Lower lobe of right lung (tissue), 2 donors: ENCODE data around the gene SEZ6. TPM values are rescaled to one million over a fixed set of nuclear protein-coding genes. Genes with fewer than 3 reads are reported as not detected.

ENCODE experiments used
- ATAC-seq, 2 donors: fragments of 200-7000 bp; cut with Tn5 transposase; one replicate each; pipeline ENCODE4 v1.9.1; 2020 to 2022; ENCODE audit warnings: mild to moderate bottlenecking in 2 of 2, moderate library complexity in 2 of 2
- DNase-seq: peaks from one replicate; pipeline ENCODE4 v3.0.0-alpha.2; 2020
- H3K27ac ChIP-seq: fragments of 200-600 bp; one replicate; pipeline ENCODE4 v1.8.0; 2022
- H3K27me3 ChIP-seq: fragments of 200-600 bp; one replicate; pipeline ENCODE4 v1.8.0; 2022; ENCODE audit warnings: low read depth
- H3K36me3 ChIP-seq: fragments of 200-600 bp; one replicate; pipeline ENCODE4 v1.8.0; 2022; ENCODE audit warnings: mild to moderate bottlenecking
- H3K4me1 ChIP-seq: fragments of 200-600 bp; one replicate; pipeline ENCODE4 v1.8.0; 2022
- H3K4me3 ChIP-seq: fragments of 200-600 bp; one replicate; pipeline ENCODE4 v1.8.0; 2022; ENCODE audit warnings: mild to moderate bottlenecking
- H3K9me3 ChIP-seq: fragments of 200-600 bp; one replicate; pipeline ENCODE4 v1.8.0; 2022
- CTCF ChIP-seq: fragments of 200-600 bp; IDR thresholded peaks from one replicate; pipeline ENCODE4 v1.8.0; 2022; ENCODE audit warnings: antibody characterized with exemption, mild to moderate bottlenecking
- intact Hi-C: fragments of 100-400 bp; cut with DNase I; formaldehyde crosslinking; loops from one replicate; pipeline ENCODE4 v1.11.0; 2022
- total RNA-seq: library from RNA; stranded (reverse); fragmentation: NEBNext Ultra II Directional; extraction: Animal tissue kit (Norgen Biotek cat#: 25700); gene quantifications from one replicate; pipeline ENCODE4 v1.2.1, GENCODE V29; 2021
- donor health status: DM: no; HTN: yes; CAD: no; lungs with severe emphysema.

The SEZ6 gene
- total RNA-seq, 1 donor from 2014 or later = not detected

- ATAC-seq = peak; percentile 71 to 79
- no peaks in the 10 kb centered on the region for H3K9me3 ChIP-seq
- H3K4me3 ChIP-seq = no peak overlapping the region
- no peak overlapping the region for H3K27ac ChIP-seq
- DNase-seq = peak; percentile 62
- peaks cover 21% of the 10 kb centered on the region for H3K4me1 ChIP-seq
- intact Hi-C loops = no loop called here
- H3K36me3 ChIP-seq = no peaks in the 10 kb centered on the region
- TF ChIP-seq CTCF = no peak
- no peaks in the 10 kb centered on the region for H3K27me3 ChIP-seq
Measured at GRCh38 chr17:28973425-28973824, 32.4 kb downstream of the SEZ6 start.

- Histone ChIP-seq H3K4me3 (no peak overlapping the region), H3K9me3 (no peaks in the 10 kb centered on the region), H3K36me3 (no peaks in the 10 kb centered on the region), H3K4me1 (peaks cover 21% of the 10 kb centered on the region), H3K27ac (peak overlapping the region; percentile 36), H3K27me3 (no peaks in the 10 kb centered on the region)
- ATAC-seq = peak; percentile 42 to 43
- no peak for TF ChIP-seq CTCF
- intact Hi-C loops = no loop called here
- no peak for DNase-seq
Measured at GRCh38 chr17:28972437-28972836, 33.4 kb downstream of the SEZ6 start.

GRCh38 chr17:28970879-28971278, 35.0 kb downstream of the SEZ6 start:
- TF ChIP-seq CTCF = no peak
- no peaks in the 10 kb centered on the region for H3K27me3 ChIP-seq
- intact Hi-C loops = no loop called here
- no peaks in the 10 kb centered on the region for H3K9me3 ChIP-seq
- H3K27ac ChIP-seq = peak overlapping the region; percentile 9
- H3K4me1 ChIP-seq = peaks cover 21% of the 10 kb centered on the region
- no peak overlapping the region for H3K4me3 ChIP-seq
- no peak for ATAC-seq
- DNase-seq = no peak
- H3K36me3 ChIP-seq = no peaks in the 10 kb centered on the region

- intact Hi-C loops = loop anchor here (5.0 kb wide), 1 partner anchor 142 kb away; no protein-coding TSS in a partner anchor
- TF ChIP-seq CTCF = no peak
Measured at GRCh38 chr17:28969706-28970393, 36.0 kb downstream of the SEZ6 start.

GRCh38 chr17:28968914-28969295, 36.9 kb downstream of the SEZ6 start:
- Histone ChIP-seq H3K36me3 (no peaks in the 10 kb centered on the region), H3K27me3 (no peaks in the 10 kb centered on the region), H3K4me1 (peaks cover 13% of the 10 kb centered on the region), H3K27ac (no peak overlapping the region), H3K9me3 (no peaks in the 10 kb centered on the region), H3K4me3 (no peak overlapping the region)
- ATAC-seq = no peak
- no peak for TF ChIP-seq CTCF
- no peak for DNase-seq
- intact Hi-C loops = loop anchor here (5.0 kb wide), 1 partner anchor 143 kb away; no protein-coding TSS in a partner anchor

More at GRCh38 chr17:28969706-28970393, 36.0 kb downstream of the SEZ6 start:
- H3K4me1 ChIP-seq = peaks cover 21% of the 10 kb centered on the region
- DNase-seq (no peak), ATAC-seq (no peak)
- no peak overlapping the region for H3K4me3 ChIP-seq
- no peak overlapping the region for H3K27ac ChIP-seq
- H3K36me3 ChIP-seq = no peaks in the 10 kb centered on the region
- no peaks in the 10 kb centered on the region for H3K27me3 ChIP-seq
- H3K9me3 ChIP-seq = no peaks in the 10 kb centered on the region
